22Rv1 (cell line): Measurements from ENCODE around the gene RAB6B.

Experiments
- ZFX ChIP-seq: fragments of 450-650 bp; IDR thresholded peaks from 2 replicates; pipeline ENCODE4 v1.6.1; 2017; ENCODE audit warnings: antibody characterized with exemption, borderline replicate concordance
- TF ChIP-seq, protein P1 (sequence below): fragments of 450-650 bp; IDR thresholded peaks from 2 replicates; pipeline ENCODE4 v1.5.1; 2017; ENCODE audit warnings: mild to moderate bottlenecking

DNA sequence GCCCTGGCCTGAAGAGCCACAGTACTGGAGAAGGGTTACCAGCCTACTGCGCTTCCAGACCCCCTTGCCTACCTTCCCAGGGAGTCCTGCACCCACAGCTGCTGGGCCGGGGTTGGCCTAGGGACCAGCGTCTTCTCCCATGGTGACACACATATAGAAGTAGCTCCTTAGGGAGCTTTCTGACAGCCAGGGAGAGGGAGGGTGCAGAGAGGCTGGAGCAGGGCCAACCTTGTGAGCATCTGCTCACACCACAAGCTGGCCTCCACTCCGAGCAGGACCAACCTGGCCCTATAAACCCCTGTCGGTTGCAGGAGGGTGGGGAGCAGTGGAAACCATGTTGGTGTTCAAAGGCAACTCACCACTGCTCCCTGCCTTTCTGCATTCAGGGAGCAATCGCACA, 54.9 kb downstream of the RAB6B start:
- TF ChIP-seq, protein P1, sequence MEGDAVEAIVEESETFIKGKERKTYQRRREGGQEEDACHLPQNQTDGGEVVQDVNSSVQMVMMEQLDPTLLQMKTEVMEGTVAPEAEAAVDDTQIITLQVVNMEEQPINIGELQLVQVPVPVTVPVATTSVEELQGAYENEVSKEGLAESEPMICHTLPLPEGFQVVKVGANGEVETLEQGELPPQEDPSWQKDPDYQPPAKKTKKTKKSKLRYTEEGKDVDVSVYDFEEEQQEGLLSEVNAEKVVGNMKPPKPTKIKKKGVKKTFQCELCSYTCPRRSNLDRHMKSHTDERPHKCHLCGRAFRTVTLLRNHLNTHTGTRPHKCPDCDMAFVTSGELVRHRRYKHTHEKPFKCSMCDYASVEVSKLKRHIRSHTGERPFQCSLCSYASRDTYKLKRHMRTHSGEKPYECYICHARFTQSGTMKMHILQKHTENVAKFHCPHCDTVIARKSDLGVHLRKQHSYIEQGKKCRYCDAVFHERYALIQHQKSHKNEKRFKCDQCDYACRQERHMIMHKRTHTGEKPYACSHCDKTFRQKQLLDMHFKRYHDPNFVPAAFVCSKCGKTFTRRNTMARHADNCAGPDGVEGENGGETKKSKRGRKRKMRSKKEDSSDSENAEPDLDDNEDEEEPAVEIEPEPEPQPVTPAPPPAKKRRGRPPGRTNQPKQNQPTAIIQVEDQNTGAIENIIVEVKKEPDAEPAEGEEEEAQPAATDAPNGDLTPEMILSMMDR: no peak
- TF ChIP-seq ZFX: no peak
